PC-3 (cell line): ENCODE measurements around the gene GIPC1. TPM values are rescaled to one million over a fixed set of nuclear protein-coding genes. Genes with fewer than 3 reads are reported as not detected.

Experiments
- ATAC-seq: fragments of 200-7000 bp; cut with Tn5 transposase; 2 replicates; pipeline ENCODE4 v1.9.1; 2020; ENCODE audit warnings: mild to moderate bottlenecking, moderate library complexity
- BruUV-seq: library from RNA; stranded (reverse); fragments of 400-500 nt; replicated peaks from 2 replicates; lab custom pipeline; 2021; lab: Mats Ljungman, UMichigan
- CTCF ChIA-PET: fragments of 300-600 bp; sonication (Branson Sonifier 250); formaldehyde crosslinking; loops from one replicate; lab custom pipeline; 2022; ENCODE audit warnings: antibody characterized with exemption; lab: Charles Lee
- POLR2A ChIA-PET: fragments of 300-600 bp; sonication (Branson Sonifier 250); formaldehyde crosslinking; loops from one replicate; lab custom pipeline; 2022; ENCODE audit warnings: antibody characterized with exemption; ENCODE audit not compliant: unreplicated experiment; lab: Charles Lee
- DNase-seq: peaks from one replicate; pipeline ENCODE4 v3.0.0-alpha.2; 2015
- H2AFZ ChIP-seq: fragments of 300-600 bp; sonication (generic); 2 replicates; pipeline ENCODE4 v1.6.0; 2016; ENCODE audit warnings: antibody characterized with exemption, low read length
- H3F3A ChIP-seq: fragments of 300-600 bp; sonication (generic); one replicate; pipeline ENCODE4 v1.6.0; 2017; ENCODE audit warnings: antibody characterized with exemption, low read length, control low read depth, mild to moderate bottlenecking; ENCODE audit not compliant: unreplicated experiment
- H3K27ac ChIP-seq: fragments of 300-600 bp; sonication (generic); 2 replicates; pipeline ENCODE4 v1.5.1; 2016; ENCODE audit warnings: mild to moderate bottlenecking, low read length
- H3K27me3 ChIP-seq: fragments of 300-600 bp; sonication (generic); 2 replicates; pipeline ENCODE4 v1.6.1; 2016; ENCODE audit warnings: low read length, mixed read lengths
- H3K36me3 ChIP-seq: fragments of 300-600 bp; sonication (generic); 2 replicates; pipeline ENCODE4 v1.6.1; 2016; ENCODE audit warnings: low read depth, mixed run types, low read length, mixed read lengths
- H3K4me1 ChIP-seq: fragments of 300-600 bp; sonication (generic); 2 replicates; pipeline ENCODE4 v1.5.1; 2016; ENCODE audit warnings: low read length; ENCODE audit not compliant: insufficient read depth
- H3K4me2 ChIP-seq: fragments of 300-600 bp; sonication (generic); 2 replicates; pipeline ENCODE4 v1.6.0; 2016; ENCODE audit warnings: low read length
- H3K4me3 ChIP-seq: fragments of 300-600 bp; sonication (generic); 2 replicates; pipeline ENCODE4 v1.5.1; 2016; ENCODE audit warnings: mild to moderate bottlenecking, low read length, mixed read lengths
- H3K79me2 ChIP-seq: fragments of 300-600 bp; sonication (generic); 2 replicates; pipeline ENCODE4 v1.6.1; 2017; ENCODE audit warnings: low read length, mixed read lengths
- H3K9ac ChIP-seq: fragments of 300-600 bp; sonication (generic); 2 replicates; pipeline ENCODE4 v1.6.0; 2016; ENCODE audit warnings: mild to moderate bottlenecking, low read length
- H3K9me2 ChIP-seq: fragments of 300-600 bp; sonication (generic); replicated peaks from 2 replicates; pipeline ENCODE4 v1.6.1; 2016; ENCODE audit warnings: mixed run types, low read length, mixed read lengths
- H3K9me3 ChIP-seq: fragments of 300-600 bp; sonication (generic); 2 replicates; pipeline ENCODE4 v1.6.1; 2016; ENCODE audit warnings: low read length, mixed read lengths
- H4K20me1 ChIP-seq: fragments of 300-600 bp; sonication (generic); 2 replicates; pipeline ENCODE4 v1.6.1; 2016; ENCODE audit warnings: low read length, mixed read lengths
- CTCF ChIP-seq: fragments of 300-600 bp; sonication (generic); conservative IDR thresholded peaks from 2 replicates; pipeline ENCODE4 v1.5.1; 2017; ENCODE audit warnings: antibody characterized with exemption, low read depth, mild to moderate bottlenecking, low read length
- EZH2 ChIP-seq: fragments of 300-600 bp; sonication (generic); IDR thresholded peaks from one replicate; pipeline ENCODE4 v1.6.1; 2017; ENCODE audit warnings: antibody characterized with exemption, mild to moderate bottlenecking, low read length; ENCODE audit not compliant: unreplicated experiment
- EZH2phosphoT487 ChIP-seq: fragments of 300-600 bp; sonication (generic); IDR thresholded peaks from 2 replicates; pipeline ENCODE4 v1.6.1; 2018; ENCODE audit warnings: mild to moderate bottlenecking, antibody characterized with exemption, low read length, borderline replicate concordance
- intact Hi-C: fragments of 100-400 bp; cut with micrococcal nuclease; formaldehyde crosslinking; loops from 2 replicates; pipeline ENCODE4 v1.9.0; 2023
- total RNA-seq: library from RNA; depleted of rRNA; stranded (reverse); fragments of >200 nt; gene quantifications from 2 replicates; pipeline ENCODE4 v1.2.3, GENCODE V29; 2014

The GIPC1 gene
- total RNA-seq, 1 experiment from 2014 or later, result 538 TPM

GRCh38 chr19:14520543-14520942 is 24.6 kb upstream of the GIPC1 start:
- Histone ChIP-seq H3K4me2 (peak overlapping the region; percentile 41), H3K9me2 (no peaks in the 10 kb centered on the region), H3K4me1 (peaks cover 28% of the 10 kb centered on the region), H3F3A (peaks cover 17% of the 10 kb centered on the region), H3K9me3 (no peaks in the 10 kb centered on the region), H2AFZ (no peak overlapping the region), H3K9ac (peak overlapping the region; percentile 35), H3K27me3 (no peaks in the 10 kb centered on the region), H3K36me3 (peaks cover 19% of the 10 kb centered on the region), H3K4me3 (no peak overlapping the region), H4K20me1 (peaks cover 21% of the 10 kb centered on the region), H3K79me2 (peaks cover 27% of the 10 kb centered on the region), H3K27ac (peak overlapping the region; percentile 93)
- POLR2A ChIA-PET, result no interaction called here
- BruUV-seq, result no TSS peak
- DNase-seq, result no peak
- no peak for TF ChIP-seq EZH2phosphoT487
- no peak for TF ChIP-seq EZH2
- no peak for TF ChIP-seq CTCF
- CTCF ChIA-PET, result interaction anchor here (1.0 kb wide), 1 partner anchor 15 kb away, joined by 3 read pairs; no protein-coding TSS in a partner anchor
- intact Hi-C loops, result no loop called here
- no peak for ATAC-seq

DNA sequence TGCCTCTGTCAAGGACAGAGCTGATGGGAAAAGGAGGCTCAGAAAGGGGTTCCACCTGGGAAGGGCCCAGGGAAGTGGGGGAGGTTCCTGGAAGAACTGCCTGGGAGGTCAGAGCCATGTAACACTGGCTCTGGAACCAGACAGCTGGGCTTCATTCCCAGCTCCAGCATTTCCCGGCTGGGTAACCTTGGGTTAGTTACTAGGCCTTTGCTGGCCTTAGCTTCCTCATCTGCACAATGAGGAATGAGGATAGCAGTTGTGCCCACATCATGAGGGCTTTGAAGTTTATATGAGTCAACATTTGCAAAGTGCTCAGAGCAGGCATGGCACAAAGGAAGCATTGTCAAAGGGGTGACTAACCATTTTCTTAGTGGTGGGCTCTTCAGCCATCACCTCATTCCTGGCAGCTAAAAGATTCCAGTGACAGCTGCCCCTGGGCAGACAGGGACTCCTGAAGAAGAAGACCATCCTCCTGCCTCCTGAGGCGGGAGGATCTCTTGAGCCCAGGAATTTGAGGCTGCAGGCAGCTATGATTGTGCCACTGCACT is 24.0 kb upstream of the GIPC1 start:
- Histone ChIP-seq H3K36me3 (peaks cover 25% of the 10 kb centered on the region), H3K79me2 (peaks cover 33% of the 10 kb centered on the region), H3K4me1 (peaks cover 34% of the 10 kb centered on the region), H3K27ac (peak overlapping the region; percentile 93), H3K9ac (peak overlapping the region; percentile 73), H3K4me3 (peak overlapping the region; percentile 2; the same call in 1 of the 2 replicates), H4K20me1 (peaks cover 27% of the 10 kb centered on the region), H3F3A (peaks cover 20% of the 10 kb centered on the region), H3K9me2 (no peaks in the 10 kb centered on the region), H3K9me3 (no peaks in the 10 kb centered on the region), H3K27me3 (no peaks in the 10 kb centered on the region), H2AFZ (no peak overlapping the region), H3K4me2 (peak overlapping the region; percentile 73)
- peak; percentile 49 for ATAC-seq
- TF ChIP-seq EZH2 (no peak), CTCF (no peak)
- ChIA-PET POLR2A (interaction anchor here (0.6 kb wide), 2 partner anchors 10 to 16 kb away, joined by 8 to 20 read pairs; no protein-coding TSS in a partner anchor), CTCF (interaction anchor here (0.9 to 1.0 kb wide), 2 partner anchors 14 to 383 kb away, joined by 3 read pairs; partner anchors contain the start of gene ASF1B)
- intact Hi-C loops, result no loop called here
- no TSS peak for BruUV-seq
- peak; percentile 98 for DNase-seq

DNA sequence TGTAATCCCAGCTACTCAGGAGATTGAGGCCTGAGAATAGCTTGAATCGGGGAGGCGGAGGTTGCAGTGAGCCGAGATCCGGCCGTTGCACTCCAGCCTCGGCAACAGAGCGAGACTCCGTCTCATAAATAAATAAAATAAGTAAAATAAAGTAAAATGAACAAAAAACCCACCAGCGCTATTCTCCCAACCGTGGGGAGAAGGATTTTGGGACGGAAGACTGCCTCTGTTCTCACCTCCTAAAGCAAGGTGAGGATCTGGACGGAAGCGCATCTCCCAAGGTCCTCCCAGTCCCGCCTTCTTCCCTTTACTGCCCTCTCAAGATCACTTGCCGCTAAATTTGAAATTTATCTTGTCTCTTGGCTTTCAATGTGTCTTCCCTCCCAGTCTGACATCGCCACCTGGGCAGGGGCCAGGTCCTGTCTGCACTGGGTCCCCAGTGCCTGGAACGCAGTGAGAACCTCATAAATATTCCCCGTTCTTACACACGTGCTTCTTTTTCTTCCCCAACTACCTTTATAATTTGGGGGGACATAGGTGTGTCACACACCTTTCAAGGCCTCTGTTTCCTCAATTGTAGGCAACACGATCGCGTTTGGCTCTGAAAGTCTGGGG is 23.4 kb upstream of the GIPC1 start:
- intact Hi-C loops, result no loop called here
- POLR2A ChIA-PET, result interaction anchor here (0.6 kb wide), 2 partner anchors 9 to 16 kb away, joined by 8 to 20 read pairs; no protein-coding TSS in a partner anchor
- Histone ChIP-seq H3K36me3 (peaks cover 31% of the 10 kb centered on the region), H3K9me3 (no peaks in the 10 kb centered on the region), H3K27ac (peak overlapping the region; percentile 93), H3K27me3 (no peaks in the 10 kb centered on the region), H4K20me1 (peaks cover 33% of the 10 kb centered on the region), H3K9me2 (no peaks in the 10 kb centered on the region), H3F3A (peaks cover 26% of the 10 kb centered on the region), H3K4me3 (peak overlapping the region; percentile 2; the same call in 1 of the 2 replicates), H3K4me2 (peak overlapping the region; percentile 73), H3K79me2 (peaks cover 39% of the 10 kb centered on the region), H3K9ac (peak overlapping the region; percentile 73), H2AFZ (no peak overlapping the region), H3K4me1 (peaks cover 40% of the 10 kb centered on the region)
- TF ChIP-seq CTCF, result no peak
- TF ChIP-seq EZH2phosphoT487, result no peak
- TF ChIP-seq EZH2, result no peak
- CTCF ChIA-PET, result interaction anchor here (0.9 to 1.0 kb wide), 2 partner anchors 14 to 383 kb away, joined by 3 read pairs; partner anchors contain the start of gene ASF1B
- BruUV-seq, result no TSS peak
- ATAC-seq, result no peak
- no peak for DNase-seq
